Hepatocyte (in vitro differentiated cells): ENCODE measurements around the gene CKAP2L. TPM values are rescaled to one million over a fixed set of nuclear protein-coding genes. Genes with fewer than 3 reads are reported as not detected.

ENCODE experiments used
- DNase-seq: peaks from one replicate; pipeline ENCODE4 v3.0.0-alpha.2; 2016; ENCODE audit warnings: low spot score
- H2AFZ ChIP-seq: fragments of 200-600 bp; sonication (generic); 2 replicates; pipeline ENCODE4 v1.6.0; 2016; ENCODE audit warnings: antibody characterized with exemption, mild to moderate bottlenecking
- H3K27ac ChIP-seq: fragments of 200-600 bp; sonication (generic); 2 replicates; pipeline ENCODE4 v1.5.1; 2016; ENCODE audit warnings: mild to moderate bottlenecking
- H3K27me3 ChIP-seq: fragments of 200-600 bp; sonication (generic); 2 replicates; pipeline ENCODE4 v1.6.1; 2016
- H3K36me3 ChIP-seq: fragments of 200-600 bp; sonication (generic); replicated peaks from 2 replicates; pipeline ENCODE4 v1.5.1; 2016; ENCODE audit warnings: low read depth; ENCODE audit not compliant: insufficient read depth
- H3K4me1 ChIP-seq: fragments of 200-600 bp; sonication (generic); 2 replicates; pipeline ENCODE4 v1.5.1; 2016; ENCODE audit warnings: mild to moderate bottlenecking, moderate library complexity; ENCODE audit not compliant: insufficient read depth
- H3K4me2 ChIP-seq: fragments of 200-600 bp; sonication (generic); 2 replicates; pipeline ENCODE4 v1.6.0; 2016
- H3K4me3 ChIP-seq: fragments of 200-600 bp; sonication (generic); 2 replicates; pipeline ENCODE4 v1.5.1; 2016; ENCODE audit warnings: mild to moderate bottlenecking
- H3K79me2 ChIP-seq: fragments of 200-600 bp; sonication (generic); 2 replicates; pipeline ENCODE4 v1.6.0; 2017; ENCODE audit warnings: mild to moderate bottlenecking
- H3K9me2 ChIP-seq: fragments of 200-600 bp; sonication (generic); replicated peaks from 2 replicates; pipeline ENCODE4 v1.6.0; 2017; ENCODE audit warnings: mild to moderate bottlenecking; ENCODE audit not compliant: insufficient read depth
- H3K9me3 ChIP-seq: fragments of 200-600 bp; sonication (generic); 2 replicates; pipeline ENCODE4 v1.5.1; 2016; ENCODE audit warnings: low read depth, mild to moderate bottlenecking
- H4K20me1 ChIP-seq: fragments of 200-600 bp; sonication (generic); 2 replicates; pipeline ENCODE4 v1.6.0; 2016; ENCODE audit warnings: mild to moderate bottlenecking; ENCODE audit not compliant: insufficient read depth, poor library complexity, severe bottlenecking
- EZH2 ChIP-seq: fragments of 200-600 bp; sonication (generic); IDR thresholded peaks from 2 replicates; pipeline ENCODE4 v1.6.1; 2016; ENCODE audit warnings: antibody characterized with exemption, mild to moderate bottlenecking, borderline replicate concordance
- EZH2phosphoT487 ChIP-seq: fragments of 200-600 bp; sonication (generic); IDR thresholded peaks from one replicate; pipeline ENCODE4 v1.6.1; 2018; ENCODE audit warnings: antibody characterized with exemption, mild to moderate bottlenecking, low read depth, moderate library complexity; ENCODE audit not compliant: unreplicated experiment, severe bottlenecking
- WGBS: methylation state at CpG from one replicate; pipeline ENCODE4 v1.1.6; 2016; ENCODE audit warnings: low lambda C conversion rate; ENCODE audit errors: missing lambda C conversion rate; 5-methylcytosine and 5-hydroxymethylcytosine counted together
- polyA plus RNA-seq: library from polyadenylated mRNA; unstranded; fragments of >200 nt; fragmentation: Nextera tagmentation; extraction: Ambion mirVana; gene quantifications from 2 replicates; pipeline ENCODE4 v1.2.1, GENCODE V29; 2016
- total RNA-seq: library from RNA; depleted of rRNA; stranded (reverse); fragments of >200 nt; gene quantifications from 2 replicates; pipeline ENCODE4 v1.2.3, GENCODE V29; 2014
- TF ChIP-seq, protein P1 (sequence below): fragments of 200-600 bp; sonication (generic); IDR thresholded peaks from 2 replicates; pipeline ENCODE4 v1.5.1; 2016; ENCODE audit warnings: antibody characterized with exemption, mild to moderate bottlenecking; ENCODE audit not compliant: poor library complexity

CKAP2L gene
- total and polyA plus RNA-seq, 2 experiments from 2014 or later, result 7.2 to 8.1 TPM

DNA sequence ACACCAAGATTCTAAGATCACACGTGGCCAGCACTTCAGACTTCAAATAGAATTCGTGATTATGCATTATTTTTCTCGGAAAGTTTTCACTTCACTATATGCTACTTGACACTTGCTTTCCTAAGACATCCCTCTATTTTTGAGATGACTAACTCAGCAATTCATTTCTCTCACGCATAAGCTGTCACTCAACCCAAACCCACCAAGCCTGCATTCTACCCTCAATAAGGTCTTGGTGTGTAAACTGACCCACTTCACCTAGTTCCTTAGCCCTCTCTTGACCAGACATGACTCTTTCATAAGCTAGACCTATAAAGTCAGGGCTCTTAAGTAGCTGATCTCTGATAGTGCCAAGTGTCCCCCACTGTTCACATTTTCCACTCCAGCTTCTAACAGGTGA lies 11.7 kb downstream of the CKAP2L start:
- Histone ChIP-seq H3K4me1 (peaks cover 48% of the 10 kb centered on the region), H3K9me2 (no peaks in the 10 kb centered on the region), H3K27me3 (no peaks in the 10 kb centered on the region), H3K9me3 (no peaks in the 10 kb centered on the region), H3K27ac (peak overlapping the region; percentile 57), H4K20me1 (no peaks in the 10 kb centered on the region), H3K36me3 (no peaks in the 10 kb centered on the region), H3K4me2 (peak overlapping the region; percentile 7), H3K4me3 (no peak overlapping the region), H2AFZ (no peak overlapping the region), H3K79me2 (no peaks in the 10 kb centered on the region)
- DNase-seq, result no peak
- TF ChIP-seq, protein P1, sequence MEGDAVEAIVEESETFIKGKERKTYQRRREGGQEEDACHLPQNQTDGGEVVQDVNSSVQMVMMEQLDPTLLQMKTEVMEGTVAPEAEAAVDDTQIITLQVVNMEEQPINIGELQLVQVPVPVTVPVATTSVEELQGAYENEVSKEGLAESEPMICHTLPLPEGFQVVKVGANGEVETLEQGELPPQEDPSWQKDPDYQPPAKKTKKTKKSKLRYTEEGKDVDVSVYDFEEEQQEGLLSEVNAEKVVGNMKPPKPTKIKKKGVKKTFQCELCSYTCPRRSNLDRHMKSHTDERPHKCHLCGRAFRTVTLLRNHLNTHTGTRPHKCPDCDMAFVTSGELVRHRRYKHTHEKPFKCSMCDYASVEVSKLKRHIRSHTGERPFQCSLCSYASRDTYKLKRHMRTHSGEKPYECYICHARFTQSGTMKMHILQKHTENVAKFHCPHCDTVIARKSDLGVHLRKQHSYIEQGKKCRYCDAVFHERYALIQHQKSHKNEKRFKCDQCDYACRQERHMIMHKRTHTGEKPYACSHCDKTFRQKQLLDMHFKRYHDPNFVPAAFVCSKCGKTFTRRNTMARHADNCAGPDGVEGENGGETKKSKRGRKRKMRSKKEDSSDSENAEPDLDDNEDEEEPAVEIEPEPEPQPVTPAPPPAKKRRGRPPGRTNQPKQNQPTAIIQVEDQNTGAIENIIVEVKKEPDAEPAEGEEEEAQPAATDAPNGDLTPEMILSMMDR, result no peak
- TF ChIP-seq EZH2 (no peak), EZH2phosphoT487 (no peak)
- 68% methylated on average over 4 of the region's 4 CpGs for WGBS

DNA sequence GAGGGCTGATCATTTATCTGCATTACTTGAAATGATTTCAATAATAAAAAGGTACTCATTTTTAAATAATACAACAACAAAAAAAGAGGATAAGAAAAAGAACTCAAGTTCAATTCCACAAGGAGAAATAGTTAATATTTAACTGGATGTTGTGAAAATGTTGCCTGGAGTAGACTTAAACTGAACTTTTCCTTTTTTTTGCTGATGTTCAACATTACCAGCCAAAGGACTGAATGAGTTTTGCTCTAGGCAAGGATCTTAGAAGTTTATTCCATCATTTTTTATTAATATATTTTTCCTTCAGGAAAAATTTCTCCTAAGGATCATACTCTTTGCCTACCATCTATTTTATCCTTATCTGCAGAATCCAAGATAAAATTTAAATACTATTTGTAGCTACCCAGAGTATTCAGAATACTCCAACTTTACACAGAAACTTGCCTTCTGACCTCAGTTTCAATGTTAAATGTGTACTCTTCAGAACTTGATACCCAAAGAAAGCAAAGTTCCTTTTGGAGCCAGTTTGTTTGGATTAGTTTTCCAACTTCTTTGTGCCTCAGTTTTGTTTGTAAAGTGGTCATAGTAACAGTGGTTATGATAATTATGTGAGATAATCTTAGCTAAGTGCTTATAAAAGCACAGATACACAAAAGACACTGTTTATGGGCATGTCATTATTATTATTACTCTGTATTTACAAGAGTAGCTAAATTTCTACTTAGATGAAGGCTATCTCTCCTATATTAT lies 12.8 kb downstream of the CKAP2L start:
- H3K36me3 ChIP-seq, result no peaks in the 10 kb centered on the region
- no peaks in the 10 kb centered on the region for H3K9me3 ChIP-seq
- H2AFZ ChIP-seq, result no peak overlapping the region
- H3K4me3 ChIP-seq, result no peak overlapping the region
- TF ChIP-seq EZH2, result no peak
- H3K79me2 ChIP-seq, result peaks cover 1% of the 10 kb centered on the region
- H3K4me2 ChIP-seq, result peak overlapping the region; percentile 46
- no peaks in the 10 kb centered on the region for H4K20me1 ChIP-seq
- peak overlapping the region; percentile 57 for H3K27ac ChIP-seq
- DNase-seq, result no peak
- no peaks in the 10 kb centered on the region for H3K27me3 ChIP-seq
- H3K4me1 ChIP-seq, result peaks cover 49% of the 10 kb centered on the region
- H3K9me2 ChIP-seq, result no peaks in the 10 kb centered on the region

DNA sequence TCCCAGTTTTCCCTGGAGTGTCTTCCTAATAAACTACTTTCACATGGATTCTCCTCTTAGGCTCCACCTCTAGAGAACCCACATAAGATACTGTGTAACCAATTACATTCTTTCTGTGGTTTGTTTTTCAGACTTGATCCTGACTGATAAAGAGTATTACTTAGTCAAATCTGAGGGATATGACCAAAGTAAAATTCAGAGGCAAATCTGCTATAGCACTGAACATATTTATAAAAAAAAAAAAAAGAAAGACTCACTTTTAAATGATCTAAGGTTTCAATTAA lies 13.9 kb downstream of the CKAP2L start:
- Histone ChIP-seq H3K27ac (peak overlapping the region; percentile 57), H3K4me1 (peaks cover 38% of the 10 kb centered on the region), H3K4me2 (peak overlapping the region; percentile 3), H3K9me2 (no peaks in the 10 kb centered on the region), H4K20me1 (no peaks in the 10 kb centered on the region), H3K27me3 (no peaks in the 10 kb centered on the region), H3K36me3 (no peaks in the 10 kb centered on the region), H3K4me3 (no peak overlapping the region), H2AFZ (no peak overlapping the region), H3K9me3 (no peaks in the 10 kb centered on the region), H3K79me2 (peaks cover 7% of the 10 kb centered on the region)
- DNase-seq, result no peak
- TF ChIP-seq EZH2phosphoT487, result no peak
- TF ChIP-seq, protein P1, result no peak
- TF ChIP-seq EZH2, result no peak

DNA sequence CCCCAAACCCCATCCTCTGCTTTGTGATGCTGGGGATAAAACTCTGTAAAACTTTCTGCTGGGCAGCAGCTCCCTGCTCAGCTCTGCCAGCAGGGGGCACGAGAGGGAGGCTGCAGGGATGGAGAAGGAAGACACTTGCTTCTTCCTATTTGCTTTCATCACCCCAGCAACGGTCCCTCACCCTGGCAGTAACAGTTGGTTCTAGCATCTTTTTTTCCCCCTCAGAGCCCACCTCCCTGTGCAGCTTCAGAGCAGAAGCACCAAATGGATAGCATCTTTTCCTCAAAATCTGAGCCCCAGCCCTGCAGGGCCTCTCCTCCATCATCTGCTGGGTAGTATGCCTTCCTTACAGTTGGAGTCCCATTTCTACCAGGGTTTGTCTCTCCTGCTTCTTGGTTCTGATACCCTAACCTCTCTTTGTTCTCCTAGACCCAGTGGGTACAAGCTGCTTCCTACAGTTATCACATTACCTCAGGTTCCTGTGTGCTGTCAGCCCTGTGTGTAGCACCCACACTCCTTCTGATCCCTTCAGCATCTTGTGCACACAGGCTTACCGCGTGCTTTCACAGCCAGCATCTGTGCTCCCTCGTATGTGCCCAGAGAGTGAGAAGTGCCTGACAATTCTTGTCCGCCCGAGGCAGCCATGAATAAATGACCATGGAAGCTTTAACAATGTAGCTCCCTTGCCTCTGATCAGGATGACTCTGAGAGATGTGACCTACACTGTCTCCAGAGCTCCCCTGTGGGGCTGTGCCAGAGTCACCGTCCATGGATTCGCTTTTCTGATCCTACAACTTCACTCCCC lies 14.5 kb downstream of the CKAP2L start:
- Histone ChIP-seq H3K4me2 (no peak overlapping the region), H3K36me3 (no peaks in the 10 kb centered on the region), H4K20me1 (no peaks in the 10 kb centered on the region)

More for the DNA sequence above, 14.5 kb downstream of the CKAP2L start:
- Histone ChIP-seq H3K4me3 (no peak overlapping the region), H3K9me2 (no peaks in the 10 kb centered on the region), H3K79me2 (peaks cover 7% of the 10 kb centered on the region), H3K4me1 (peaks cover 38% of the 10 kb centered on the region), H3K9me3 (no peaks in the 10 kb centered on the region), H2AFZ (no peak overlapping the region), H3K27ac (peak overlapping the region; percentile 57), H3K27me3 (no peaks in the 10 kb centered on the region)
- DNase-seq, result peak; percentile 87
- 55% methylated on average over 9 of the region's 9 CpGs for WGBS
- no peak for TF ChIP-seq EZH2phosphoT487
- TF ChIP-seq, protein P1, result peak; percentile 94
